Inferior parietal cortex (tissue), 1 donor: ENCODE results near the gene NOP16.

Source experiments
- DNase-seq: peaks from one replicate; pipeline ENCODE4 v3.0.0-alpha.2; 2016; ENCODE audit errors: extremely low spot score

The NOP16 gene

GRCh38 chr5:176386491-176386890 lies 1.9 kb downstream of the NOP16 start:
- DNase-seq: no peak

- DNase-seq: no peak
These were observed 3.4 kb downstream of the NOP16 start for GRCh38 chr5:176384991-176385390.

GRCh38 chr5:176384366-176384930 lies 4.0 kb downstream of the NOP16 start:
- no peak for DNase-seq

DNA sequence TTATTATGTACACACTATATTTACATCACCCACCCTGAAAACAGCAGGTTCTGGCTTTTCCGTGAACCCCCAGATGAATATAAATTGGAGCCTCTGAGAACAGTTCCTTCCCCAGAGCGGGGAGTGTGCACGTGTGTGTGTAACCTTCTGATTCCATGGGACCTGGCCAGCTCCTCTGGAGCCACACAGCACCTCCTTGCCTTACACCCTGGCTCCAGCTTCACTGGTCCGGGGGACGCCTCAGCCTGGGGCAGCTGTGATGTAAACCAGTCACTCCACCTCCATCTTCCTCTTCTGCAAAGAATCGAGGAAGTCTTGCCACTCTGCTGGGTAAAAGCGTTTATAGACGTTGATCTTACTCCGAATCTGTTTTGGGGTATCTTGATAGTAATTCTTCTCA lies 4.4 kb downstream of the NOP16 start:
- DNase-seq: no peak

DNA sequence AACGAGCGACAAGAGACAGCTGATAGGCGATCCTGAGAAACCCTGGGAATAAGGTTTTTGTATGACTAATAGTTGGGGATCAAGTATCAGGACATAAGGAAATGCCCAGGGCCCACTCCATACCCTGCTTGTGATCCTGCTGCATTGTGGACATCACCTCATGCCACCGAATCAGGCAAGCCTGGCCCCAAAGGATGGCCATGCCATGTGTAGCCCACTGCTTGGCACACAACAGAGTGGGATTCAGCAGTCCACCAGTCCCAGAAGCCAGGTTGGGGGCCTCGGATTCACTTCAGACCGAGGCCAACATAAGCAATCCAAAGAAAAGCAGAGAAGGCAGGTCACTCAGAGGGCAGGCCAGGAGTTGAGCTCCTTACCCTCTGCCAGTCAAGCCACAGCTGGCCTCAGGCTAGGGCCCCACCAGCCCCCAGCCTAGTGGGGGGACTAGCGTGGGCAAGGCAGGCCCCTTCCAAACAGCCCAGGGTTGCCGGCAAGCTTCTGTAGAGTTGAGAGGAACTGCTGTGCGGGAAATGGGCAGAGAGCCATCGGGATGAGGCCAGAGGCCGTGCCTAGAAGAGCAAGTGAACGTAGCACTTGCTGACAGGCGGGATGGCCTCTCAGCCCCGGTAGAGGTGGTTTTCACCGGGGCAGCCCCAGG lies 5.0 kb downstream of the NOP16 start:
- no peak for DNase-seq

GRCh38 chr5:176382721-176383120 lies 5.7 kb downstream of the NOP16 start:
- DNase-seq: no peak

- no peak for DNase-seq
These were observed 6.4 kb downstream of the NOP16 start for GRCh38 chr5:176381979-176382378.

- DNase-seq: no peak
These were observed 7.0 kb downstream of the NOP16 start for GRCh38 chr5:176381423-176381822.

GRCh38 chr5:176379881-176380280 lies 8.5 kb downstream of the NOP16 start:
- no peak for DNase-seq

DNA sequence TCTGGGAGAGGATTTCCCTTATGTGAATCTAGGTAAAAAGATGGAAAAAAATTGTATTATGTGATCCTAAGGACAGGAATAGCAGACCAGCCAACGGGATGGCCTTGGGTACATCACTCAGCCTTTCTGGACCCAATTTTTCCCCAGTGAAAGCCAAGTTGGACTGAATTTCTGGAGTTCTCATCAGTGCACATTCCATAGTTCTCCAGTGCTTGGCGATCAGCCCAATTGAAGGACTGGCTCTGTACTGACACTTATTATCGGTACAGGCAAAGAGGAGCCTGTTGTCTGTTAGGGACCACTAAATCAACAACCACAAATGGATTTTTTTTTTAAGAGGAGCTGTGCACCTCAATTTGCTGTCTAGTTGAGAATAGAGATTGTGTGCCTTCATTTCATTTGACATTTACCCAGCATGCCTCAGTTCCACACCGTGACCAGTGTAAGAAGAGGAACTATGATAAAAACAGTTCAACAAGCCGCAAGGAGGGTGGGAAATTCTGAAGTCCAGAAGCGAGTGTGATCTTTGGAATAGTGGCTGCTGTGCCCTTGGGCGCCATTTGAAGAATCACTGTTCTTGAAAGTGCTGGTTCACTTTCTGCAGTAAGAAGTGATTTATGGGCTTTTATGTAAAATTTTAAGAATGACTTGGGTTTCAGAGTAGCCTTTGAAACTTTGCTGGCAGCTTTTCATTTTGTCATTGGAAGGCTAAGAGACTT lies 15.1 kb downstream of the NOP16 start:
- DNase-seq: no peak

DNA sequence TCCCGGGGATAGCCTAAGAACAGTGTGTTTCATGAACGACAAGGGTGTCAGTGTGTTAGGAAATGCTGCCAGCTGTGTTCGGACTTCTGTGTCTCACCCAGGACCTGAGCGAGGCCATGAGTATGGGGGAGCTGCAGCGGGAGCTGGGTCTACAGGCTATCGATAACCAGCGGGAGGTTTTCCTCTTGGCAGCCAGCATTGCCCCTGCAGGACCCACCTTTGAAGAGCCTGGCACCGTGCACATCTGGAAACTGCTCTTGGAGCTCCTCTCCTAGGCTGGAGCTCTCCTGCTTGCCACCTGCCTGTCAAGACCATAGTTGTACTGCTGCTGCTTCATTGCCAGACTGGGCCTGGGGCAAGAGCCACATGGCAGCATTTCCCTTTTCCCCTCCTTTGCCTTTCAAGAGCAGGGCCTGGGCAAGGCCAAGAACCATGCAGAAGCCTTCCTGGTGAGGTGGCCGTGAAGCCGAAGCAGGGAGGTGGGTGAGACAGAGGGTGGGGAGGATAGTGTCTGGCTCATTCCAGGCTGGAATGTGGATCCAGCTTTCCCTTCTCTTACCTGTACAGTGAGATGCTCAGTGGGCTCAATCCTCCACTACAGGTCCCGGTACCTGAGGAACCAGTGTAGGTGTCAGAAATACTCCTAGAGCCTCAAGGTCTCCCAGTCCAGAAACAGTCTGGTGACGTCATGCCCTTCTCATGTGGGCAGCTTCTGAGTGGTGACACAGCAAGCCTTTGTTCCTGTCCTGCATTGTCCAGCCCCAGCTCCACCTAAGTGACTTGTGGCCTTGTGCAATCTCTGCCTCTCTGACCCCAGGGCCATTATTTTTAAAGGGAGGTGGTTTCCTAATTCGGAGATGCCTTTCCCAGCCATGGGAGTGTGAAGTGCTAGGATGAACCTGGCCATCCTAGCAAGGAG lies 16.5 kb downstream of the NOP16 start:
- no peak for DNase-seq

GRCh38 chr5:176369934-176370711 lies 18.3 kb downstream of the NOP16 start:
- DNase-seq: no peak

DNA sequence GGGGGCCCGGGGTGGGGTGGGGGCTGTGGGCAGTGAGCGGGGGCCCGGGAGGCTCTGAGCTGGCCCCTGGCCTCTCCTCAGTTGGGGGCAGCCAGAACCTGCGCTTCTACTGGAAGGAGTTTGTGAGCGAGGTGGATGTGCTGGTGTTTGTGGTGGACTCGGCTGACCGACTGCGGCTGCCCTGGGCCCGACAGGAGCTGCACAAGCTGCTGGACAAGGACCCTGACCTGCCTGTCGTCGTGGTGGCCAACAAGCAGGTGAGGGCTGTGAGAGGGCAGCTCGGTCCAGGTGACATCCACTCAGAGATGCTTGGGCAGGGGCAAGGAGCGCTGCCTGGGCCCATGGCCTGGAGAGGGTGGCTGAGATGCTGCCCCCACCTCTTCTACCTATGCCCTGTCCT lies 19.7 kb downstream of the NOP16 start:
- DNase-seq: no peak

DNA sequence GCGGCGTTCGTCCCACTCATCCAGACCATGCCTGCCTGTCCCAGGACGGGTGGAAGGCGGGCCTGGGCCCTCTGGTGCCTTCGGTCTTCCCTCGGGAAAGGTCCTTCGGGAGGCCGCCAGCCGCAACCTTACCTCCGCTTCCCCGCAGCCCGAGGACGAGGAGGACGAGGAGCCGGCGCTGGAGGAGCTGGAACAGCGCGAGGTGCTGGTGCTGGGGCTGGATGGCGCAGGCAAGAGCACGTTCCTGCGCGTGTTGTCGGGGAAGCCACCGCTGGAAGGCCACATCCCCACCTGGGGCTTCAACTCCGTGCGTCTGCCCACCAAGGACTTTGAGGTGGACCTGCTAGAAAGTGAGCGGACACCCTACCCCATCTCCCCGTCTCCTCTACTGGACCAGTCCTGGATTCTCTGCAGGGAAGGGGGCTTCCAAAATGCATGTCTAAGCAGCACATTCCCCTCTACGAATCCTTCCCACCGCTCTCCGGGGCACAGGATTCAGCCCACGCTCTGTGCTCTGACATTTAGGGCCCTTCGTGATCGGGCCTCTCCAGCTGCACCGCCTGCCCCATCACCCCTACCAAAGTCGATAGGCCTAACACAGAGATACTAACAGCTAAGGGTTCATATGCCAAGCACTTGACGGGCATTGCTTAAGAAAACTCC lies 22.0 kb downstream of the NOP16 start:
- no peak for DNase-seq

GRCh38 chr5:176365351-176366231 lies 22.8 kb downstream of the NOP16 start, which contains the start of gene ARL10:
ARL10 (plus strand) TSS chr5:176365487; CDS start chr5:176365564, 77 bp downstream.
- DNase-seq: peak; percentile 17

GRCh38 chr5:176364765-176365350 lies 23.5 kb downstream of the NOP16 start:
- DNase-seq: peak; percentile 23

DNA sequence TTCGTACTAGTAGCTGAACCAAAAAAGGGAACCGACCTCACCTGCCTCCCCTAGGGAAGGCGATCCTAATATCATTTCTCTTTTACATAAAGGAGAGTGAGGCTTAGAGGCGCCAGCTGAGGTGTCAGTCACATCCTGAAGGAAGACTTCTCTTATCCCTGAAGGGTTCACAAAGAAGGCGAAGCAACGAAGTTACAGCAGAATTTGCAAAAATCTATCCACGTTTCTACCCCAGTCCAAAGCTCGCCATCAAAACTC lies 26.2 kb downstream of the NOP16 start:
- no peak for DNase-seq

- DNase-seq: peak; percentile 90
These were observed 26.8 kb downstream of the NOP16 start, which contains the start of gene KIAA1191 for GRCh38 chr5:176361437-176362232. KIAA1191 (minus strand) TSS chr5:176361764; CDS start chr5:176359508, 2,256 bp downstream.
